ENCODE data around the gene FTSJ1. TPM values are rescaled to one million over a fixed set of nuclear protein-coding genes. Genes with fewer than 3 reads are reported as not detected.

Gene FTSJ1
- total RNA-seq, 4 donors from 2014 or later, result 12.5 to 67.7 (median 26.4) TPM

GRCh38 chrX:48530736-48531135 lies 54.7 kb downstream of the FTSJ1 start:
- peaks cover 0 to 16% (median 0%) of the 10 kb centered on the region in 3 donors for H3K36me3 ChIP-seq
- H3K27ac ChIP-seq, result no peak overlapping the region
- no peaks in the 10 kb centered on the region for H3K4me1 ChIP-seq
- no peaks in the 10 kb centered on the region for H3K27me3 ChIP-seq
- no peak for TF ChIP-seq POLR2A (IDR thresholded peaks at IDR 0.05)
- no peaks in the 10 kb centered on the region for H3K9me3 ChIP-seq
- no peak for DNase-seq
- H3K4me3 ChIP-seq, result no peak overlapping the region

- Histone ChIP-seq H3K36me3 (peaks cover 0 to 16% (median 0%) of the 10 kb centered on the region in 3 donors), H3K4me3 (no peak overlapping the region), H3K27ac (peak overlapping the region in 3 of 4 donors; percentile 17 to 70 (median 59)), H3K27me3 (no peaks in the 10 kb centered on the region), H3K4me1 (no peaks in the 10 kb centered on the region), H3K9me3 (no peaks in the 10 kb centered on the region)
- no peak for TF ChIP-seq POLR2A (IDR thresholded peaks at IDR 0.05)
- no peak for TF ChIP-seq CTCF (IDR thresholded peaks at IDR 0.05)
- DNase-seq, result no peak
Measured at GRCh38 chrX:48531358-48531959, 55.5 kb downstream of the FTSJ1 start.

- TF ChIP-seq POLR2A (IDR thresholded peaks at IDR 0.05), result no peak
- TF ChIP-seq CTCF (IDR thresholded peaks at IDR 0.05), result no peak
- Histone ChIP-seq H3K4me3 (no peak overlapping the region), H3K9me3 (no peaks in the 10 kb centered on the region), H3K27me3 (no peaks in the 10 kb centered on the region), H3K4me1 (no peaks in the 10 kb centered on the region), H3K36me3 (peaks cover 0 to 9% (median 0%) of the 10 kb centered on the region in 3 donors), H3K27ac (peak overlapping the region in 2 of 4 donors; percentile 59 to 70)
- DNase-seq, result no peak
Measured at GRCh38 chrX:48532161-48532560, 56.2 kb downstream of the FTSJ1 start.

GRCh38 chrX:48533165-48533564 lies 57.2 kb downstream of the FTSJ1 start:
- Histone ChIP-seq H3K27ac (no peak overlapping the region), H3K4me1 (no peaks in the 10 kb centered on the region), H3K27me3 (no peaks in the 10 kb centered on the region), H3K4me3 (no peak overlapping the region), H3K36me3 (no peaks in the 10 kb centered on the region), H3K9me3 (no peaks in the 10 kb centered on the region)
- TF ChIP-seq CTCF (IDR thresholded peaks at IDR 0.05), result no peak
- TF ChIP-seq POLR2A (IDR thresholded peaks at IDR 0.05), result no peak
- DNase-seq, result no peak

Other genes starting within 250 kb of the FTSJ1 start
- not detected for gene SSX1, start 220.8 kb upstream of the FTSJ1 start, total RNA-seq
- not detected for gene SSX3, start 119.5 kb upstream of the FTSJ1 start, total RNA-seq
- gene SSX4, start 92.7 kb upstream of the FTSJ1 start, total RNA-seq, result not detected
- not detected for gene SSX4B, start 64.2 kb upstream of the FTSJ1 start, total RNA-seq
- 10 to 100 TPM in 3 of 4 donors, 1 to 10 TPM in 1; 9.1 to 26.4 (median 10.9) TPM for gene SLC38A5, start 5.9 kb upstream of the FTSJ1 start, total RNA-seq
- 10 to 100 TPM in 1 of 4 donors, 1 to 10 TPM in 3; 3.7 to 11.4 (median 5.2) TPM for gene PORCN, start 32.8 kb downstream of the FTSJ1 start, total RNA-seq
- 100 to 1,000 TPM in 3 of 4 donors, 10 to 100 TPM in 1; 47.0 to 189 (median 134) TPM for gene EBP, start 45.6 kb downstream of the FTSJ1 start, total RNA-seq
- gene TBC1D25, start 63.5 kb downstream of the FTSJ1 start, total RNA-seq, result 10 to 100 TPM in 2 of 4 donors, 1 to 10 TPM in 2; 9.3 to 14.9 (median 11.3) TPM
- 100 to 1,000 TPM; 118 to 178 (median 151) TPM for gene RBM3, start 98.3 kb downstream of the FTSJ1 start, total RNA-seq
- 100 to 1,000 TPM in 2 of 4 donors, 10 to 100 TPM in 2; 95.1 to 218 (median 107) TPM for gene WDR13, start 121.3 kb downstream of the FTSJ1 start, total RNA-seq
- 10 to 100 TPM in 1 of 4 donors, 1 to 10 TPM in 3; 3.5 to 45.4 (median 7.6) TPM for gene WAS, start 207.6 kb downstream of the FTSJ1 start, total RNA-seq
- 1 to 10 TPM; 2.5 to 7.4 (median 4.2) TPM for gene SUV39H1, start 220.5 kb downstream of the FTSJ1 start, total RNA-seq

Data from Peyer's patch (tissue), 4 donors.